Adrenal gland (tissue), 5 donors: Measurements from ENCODE around the gene CHEK2.
A peak's percentile ranks its signal among the peaks of the same experiment; 100 is the strongest.
"Not testable (repeated sequence)": the region's sequence is repeated elsewhere in the genome, so short reads cannot be mapped to it uniquely, and the experiment has no call there.

Source experiments
- POLR2A ChIP-seq, 2 donors: fragments of 450-650 bp; IDR thresholded peaks; one replicate each; pipeline ENCODE4 v1.6.1; 2017; ENCODE audit warnings: antibody characterized with exemption in 2 of 2, mild to moderate bottlenecking in 2 of 2, moderate library complexity in 1 of 2
- TF ChIP-seq, protein P1 (sequence below), 6 experiments: fragments of 450-650 bp in 4 of 6; fragments of 200-600 bp in 2 of 6; sonication (generic) in 1 of 6; IDR thresholded peaks; 1 replicate in 5 of 6; 2 replicates in 1 of 6; pipeline versions ENCODE4 v1.5.1 to v1.8.0; 2016 to 2021; ENCODE audit warnings: antibody characterized with exemption in 6 of 6, mild to moderate bottlenecking in 2 of 6, moderate library complexity in 1 of 6
- donor health status: DM: no; HTN: no; CAD: no.

DNA sequence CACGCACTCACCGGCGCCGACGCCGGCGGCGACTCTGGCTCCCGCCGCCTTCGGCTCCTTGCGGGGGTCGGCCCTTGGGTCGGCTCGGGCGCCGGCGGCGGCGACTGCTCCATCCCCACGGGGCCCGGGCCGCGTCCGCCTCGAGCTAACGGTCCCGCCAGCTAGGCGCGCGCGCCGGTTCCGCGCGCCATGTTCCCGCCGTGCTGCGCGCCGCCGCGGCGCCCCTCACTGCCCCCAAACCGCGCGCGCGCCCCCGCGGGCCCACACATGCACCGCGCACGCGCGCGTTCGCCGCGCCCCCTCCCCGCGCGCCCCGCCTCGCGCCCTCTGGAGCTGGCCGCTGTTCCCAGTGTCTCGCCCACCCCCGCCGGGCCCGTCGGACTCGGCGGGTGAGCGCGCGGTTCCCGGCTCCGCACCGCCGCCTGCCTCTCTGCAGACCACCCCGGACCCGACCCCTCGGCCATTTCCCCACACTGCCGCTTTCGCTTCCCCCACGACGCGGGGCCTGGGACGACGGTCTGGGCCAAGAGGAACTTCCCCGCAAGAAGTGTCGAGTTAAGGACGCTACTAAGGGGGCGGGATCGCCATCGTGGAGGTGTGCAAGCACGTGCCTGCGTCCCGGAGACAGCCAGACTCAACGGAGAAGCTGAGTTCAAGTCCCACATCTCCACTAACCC, 61.9 kb downstream of the CHEK2 start, which contains the start of gene TTC28:
- peak; percentile 18 to 47 for TF ChIP-seq POLR2A (IDR thresholded peaks at IDR 0.05)
- TF ChIP-seq, protein P1, sequence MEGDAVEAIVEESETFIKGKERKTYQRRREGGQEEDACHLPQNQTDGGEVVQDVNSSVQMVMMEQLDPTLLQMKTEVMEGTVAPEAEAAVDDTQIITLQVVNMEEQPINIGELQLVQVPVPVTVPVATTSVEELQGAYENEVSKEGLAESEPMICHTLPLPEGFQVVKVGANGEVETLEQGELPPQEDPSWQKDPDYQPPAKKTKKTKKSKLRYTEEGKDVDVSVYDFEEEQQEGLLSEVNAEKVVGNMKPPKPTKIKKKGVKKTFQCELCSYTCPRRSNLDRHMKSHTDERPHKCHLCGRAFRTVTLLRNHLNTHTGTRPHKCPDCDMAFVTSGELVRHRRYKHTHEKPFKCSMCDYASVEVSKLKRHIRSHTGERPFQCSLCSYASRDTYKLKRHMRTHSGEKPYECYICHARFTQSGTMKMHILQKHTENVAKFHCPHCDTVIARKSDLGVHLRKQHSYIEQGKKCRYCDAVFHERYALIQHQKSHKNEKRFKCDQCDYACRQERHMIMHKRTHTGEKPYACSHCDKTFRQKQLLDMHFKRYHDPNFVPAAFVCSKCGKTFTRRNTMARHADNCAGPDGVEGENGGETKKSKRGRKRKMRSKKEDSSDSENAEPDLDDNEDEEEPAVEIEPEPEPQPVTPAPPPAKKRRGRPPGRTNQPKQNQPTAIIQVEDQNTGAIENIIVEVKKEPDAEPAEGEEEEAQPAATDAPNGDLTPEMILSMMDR (IDR thresholded peaks at IDR 0.05) = not testable (repeated sequence)
